HL-60 (cell line): ENCODE data around the gene DEPDC1.
A peak's percentile ranks its signal among the peaks of the same experiment; 100 is the strongest.

Experiments used
- DNase-seq, 2 experiments: peaks; one replicate each; pipeline ENCODE4 v3.0.0-alpha.2; 2010 to 2020; ENCODE audit warnings: low read depth in 1 of 2, low spot score in 1 of 2
- H3K27ac ChIP-seq: fragments of 250-450 bp; sonication (Bioruptor Pico); replicated peaks from 2 replicates; pipeline ENCODE4 v1.5.1; 2020; ENCODE audit warnings: mild to moderate bottlenecking, moderate library complexity
- H3K27me3 ChIP-seq: fragments of 250-450 bp; sonication (Bioruptor Pico); 2 replicates; pipeline ENCODE4 v1.5.1; 2021; ENCODE audit warnings: mild to moderate bottlenecking, moderate library complexity; ENCODE audit not compliant: insufficient read depth, poor library complexity, severe bottlenecking
- H3K4me3 ChIP-seq: replicated peaks from 2 replicates; pipeline ENCODE4 v1.5.1; 2011; ENCODE audit warnings: mild to moderate bottlenecking, control low read depth, low read length; ENCODE audit not compliant: insufficient read depth
- GABPA ChIP-seq: IDR thresholded peaks from 2 replicates; pipeline ENCODE4 v1.6.1; 2012; ENCODE audit warnings: low read depth
- POLR2AphosphoS5 ChIP-seq: IDR thresholded peaks from 2 replicates; pipeline ENCODE4 v1.6.1; 2012; ENCODE audit warnings: low read depth
- SPI1 ChIP-seq: IDR thresholded peaks from 2 replicates; pipeline ENCODE4 v1.6.1; 2012; ENCODE audit warnings: low read depth, mild to moderate bottlenecking, borderline replicate concordance
- long read RNA-seq: library from polyadenylated mRNA; unstranded; transcript quantifications from one replicate; pipeline ENCODE4 v2.0.0, GENCODE V29; 2020
- TF ChIP-seq, protein P1 (sequence below): IDR thresholded peaks from 2 replicates; pipeline ENCODE4 v1.6.1; 2012; ENCODE audit warnings: low read depth; ENCODE audit not compliant: insufficient replicate concordance
- TF ChIP-seq, protein P2 (sequence below): IDR thresholded peaks from one replicate; pipeline ENCODE4 v1.5.1; 2011; ENCODE audit warnings: low read length, control low read depth, inconsistent platforms; ENCODE audit not compliant: insufficient read depth

Gene DEPDC1, protein sequence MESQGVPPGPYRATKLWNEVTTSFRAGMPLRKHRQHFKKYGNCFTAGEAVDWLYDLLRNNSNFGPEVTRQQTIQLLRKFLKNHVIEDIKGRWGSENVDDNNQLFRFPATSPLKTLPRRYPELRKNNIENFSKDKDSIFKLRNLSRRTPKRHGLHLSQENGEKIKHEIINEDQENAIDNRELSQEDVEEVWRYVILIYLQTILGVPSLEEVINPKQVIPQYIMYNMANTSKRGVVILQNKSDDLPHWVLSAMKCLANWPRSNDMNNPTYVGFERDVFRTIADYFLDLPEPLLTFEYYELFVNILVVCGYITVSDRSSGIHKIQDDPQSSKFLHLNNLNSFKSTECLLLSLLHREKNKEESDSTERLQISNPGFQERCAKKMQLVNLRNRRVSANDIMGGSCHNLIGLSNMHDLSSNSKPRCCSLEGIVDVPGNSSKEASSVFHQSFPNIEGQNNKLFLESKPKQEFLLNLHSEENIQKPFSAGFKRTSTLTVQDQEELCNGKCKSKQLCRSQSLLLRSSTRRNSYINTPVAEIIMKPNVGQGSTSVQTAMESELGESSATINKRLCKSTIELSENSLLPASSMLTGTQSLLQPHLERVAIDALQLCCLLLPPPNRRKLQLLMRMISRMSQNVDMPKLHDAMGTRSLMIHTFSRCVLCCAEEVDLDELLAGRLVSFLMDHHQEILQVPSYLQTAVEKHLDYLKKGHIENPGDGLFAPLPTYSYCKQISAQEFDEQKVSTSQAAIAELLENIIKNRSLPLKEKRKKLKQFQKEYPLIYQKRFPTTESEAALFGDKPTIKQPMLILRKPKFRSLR
- long read RNA-seq, full-length matches to known transcripts: 46 of 209 reads
- long read RNA-seq, partial matches to known transcripts: 138 of 209 reads
- long read RNA-seq, other reads (novel, unspliced or antisense): 25 of 209 reads

DNA sequence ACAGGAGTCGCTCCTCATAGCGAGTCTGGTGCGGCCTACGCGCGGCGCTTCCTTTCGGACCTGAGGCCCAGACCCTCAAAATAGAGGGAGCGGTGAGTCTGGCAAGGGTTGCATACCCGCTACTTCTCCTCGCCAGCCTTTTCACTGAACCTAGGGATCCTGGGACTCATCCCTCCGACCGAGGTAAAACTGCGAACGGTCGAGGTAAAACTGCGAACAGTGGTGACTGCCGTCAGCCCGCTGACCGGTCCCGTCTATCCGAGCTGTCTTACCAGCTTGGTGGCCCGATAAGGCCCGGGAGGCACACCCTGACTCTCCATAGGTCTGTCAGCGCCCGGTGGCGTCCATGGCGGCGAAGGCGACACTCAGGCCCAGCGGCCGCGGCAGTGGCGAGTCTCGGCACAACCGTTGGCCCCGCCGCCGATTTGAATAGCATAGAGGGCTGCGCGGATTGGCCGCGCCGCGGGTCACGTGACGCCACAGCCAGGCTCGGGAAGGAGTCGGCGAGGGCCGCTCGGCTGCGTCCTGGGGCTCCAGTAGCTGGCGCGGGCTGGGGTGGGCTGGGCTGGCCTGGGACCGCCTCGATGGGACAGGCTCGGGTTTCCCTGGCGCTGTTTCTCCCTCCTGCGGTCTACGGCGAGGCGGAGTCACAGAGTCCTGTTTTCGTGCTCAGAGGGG lies at the start of gene DEPDC1:
TSS of gene DEPDC1 (minus strand) at position 403 of the 678 bp plus-strand sequence. CDS start at position 320, 83 bp downstream.
- peak; percentile 30 to 94 for DNase-seq
- Histone ChIP-seq H3K27ac (peak within 1 kb of the TSS; percentile 85), H3K27me3 (no peaks in the 10 kb centered on the region), H3K4me3 (peak within 1 kb of the TSS; percentile 65)
- TF ChIP-seq GABPA: no peak
- peak; percentile 71; the same call in 1 of the 2 replicates for TF ChIP-seq POLR2AphosphoS5
- TF ChIP-seq, protein P1, sequence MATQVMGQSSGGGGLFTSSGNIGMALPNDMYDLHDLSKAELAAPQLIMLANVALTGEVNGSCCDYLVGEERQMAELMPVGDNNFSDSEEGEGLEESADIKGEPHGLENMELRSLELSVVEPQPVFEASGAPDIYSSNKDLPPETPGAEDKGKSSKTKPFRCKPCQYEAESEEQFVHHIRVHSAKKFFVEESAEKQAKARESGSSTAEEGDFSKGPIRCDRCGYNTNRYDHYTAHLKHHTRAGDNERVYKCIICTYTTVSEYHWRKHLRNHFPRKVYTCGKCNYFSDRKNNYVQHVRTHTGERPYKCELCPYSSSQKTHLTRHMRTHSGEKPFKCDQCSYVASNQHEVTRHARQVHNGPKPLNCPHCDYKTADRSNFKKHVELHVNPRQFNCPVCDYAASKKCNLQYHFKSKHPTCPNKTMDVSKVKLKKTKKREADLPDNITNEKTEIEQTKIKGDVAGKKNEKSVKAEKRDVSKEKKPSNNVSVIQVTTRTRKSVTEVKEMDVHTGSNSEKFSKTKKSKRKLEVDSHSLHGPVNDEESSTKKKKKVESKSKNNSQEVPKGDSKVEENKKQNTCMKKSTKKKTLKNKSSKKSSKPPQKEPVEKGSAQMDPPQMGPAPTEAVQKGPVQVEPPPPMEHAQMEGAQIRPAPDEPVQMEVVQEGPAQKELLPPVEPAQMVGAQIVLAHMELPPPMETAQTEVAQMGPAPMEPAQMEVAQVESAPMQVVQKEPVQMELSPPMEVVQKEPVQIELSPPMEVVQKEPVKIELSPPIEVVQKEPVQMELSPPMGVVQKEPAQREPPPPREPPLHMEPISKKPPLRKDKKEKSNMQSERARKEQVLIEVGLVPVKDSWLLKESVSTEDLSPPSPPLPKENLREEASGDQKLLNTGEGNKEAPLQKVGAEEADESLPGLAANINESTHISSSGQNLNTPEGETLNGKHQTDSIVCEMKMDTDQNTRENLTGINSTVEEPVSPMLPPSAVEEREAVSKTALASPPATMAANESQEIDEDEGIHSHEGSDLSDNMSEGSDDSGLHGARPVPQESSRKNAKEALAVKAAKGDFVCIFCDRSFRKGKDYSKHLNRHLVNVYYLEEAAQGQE: no peak
- TF ChIP-seq, protein P2, sequence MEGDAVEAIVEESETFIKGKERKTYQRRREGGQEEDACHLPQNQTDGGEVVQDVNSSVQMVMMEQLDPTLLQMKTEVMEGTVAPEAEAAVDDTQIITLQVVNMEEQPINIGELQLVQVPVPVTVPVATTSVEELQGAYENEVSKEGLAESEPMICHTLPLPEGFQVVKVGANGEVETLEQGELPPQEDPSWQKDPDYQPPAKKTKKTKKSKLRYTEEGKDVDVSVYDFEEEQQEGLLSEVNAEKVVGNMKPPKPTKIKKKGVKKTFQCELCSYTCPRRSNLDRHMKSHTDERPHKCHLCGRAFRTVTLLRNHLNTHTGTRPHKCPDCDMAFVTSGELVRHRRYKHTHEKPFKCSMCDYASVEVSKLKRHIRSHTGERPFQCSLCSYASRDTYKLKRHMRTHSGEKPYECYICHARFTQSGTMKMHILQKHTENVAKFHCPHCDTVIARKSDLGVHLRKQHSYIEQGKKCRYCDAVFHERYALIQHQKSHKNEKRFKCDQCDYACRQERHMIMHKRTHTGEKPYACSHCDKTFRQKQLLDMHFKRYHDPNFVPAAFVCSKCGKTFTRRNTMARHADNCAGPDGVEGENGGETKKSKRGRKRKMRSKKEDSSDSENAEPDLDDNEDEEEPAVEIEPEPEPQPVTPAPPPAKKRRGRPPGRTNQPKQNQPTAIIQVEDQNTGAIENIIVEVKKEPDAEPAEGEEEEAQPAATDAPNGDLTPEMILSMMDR: no peak

DNA sequence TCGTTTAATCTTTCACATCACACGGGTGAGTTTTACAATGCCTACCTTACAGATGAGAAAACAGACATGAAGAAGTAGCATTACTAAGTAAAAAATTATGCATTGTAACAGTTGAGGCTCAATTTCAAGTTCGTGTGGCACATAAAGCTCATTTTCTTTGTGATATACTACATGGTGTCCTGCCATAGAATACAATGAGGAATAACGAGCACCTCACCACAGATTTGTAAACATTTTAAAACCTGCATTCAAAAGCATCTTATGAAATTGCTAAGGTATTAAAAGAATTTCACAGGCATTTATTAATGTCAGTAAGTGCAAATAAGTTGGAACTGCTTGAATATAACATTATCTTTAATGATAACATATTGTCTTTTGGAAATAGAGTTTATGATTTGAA lies 47.8 kb upstream of the DEPDC1 start:
- TF ChIP-seq SPI1: no peak
- TF ChIP-seq, protein P1: no peak
- TF ChIP-seq, protein P2: no peak
- no peak for TF ChIP-seq POLR2AphosphoS5
- TF ChIP-seq GABPA: no peak
- H3K4me3 ChIP-seq: no peak overlapping the region
- H3K27ac ChIP-seq: no peak overlapping the region
- H3K27me3 ChIP-seq: no peaks in the 10 kb centered on the region
- DNase-seq: no peak

DNA sequence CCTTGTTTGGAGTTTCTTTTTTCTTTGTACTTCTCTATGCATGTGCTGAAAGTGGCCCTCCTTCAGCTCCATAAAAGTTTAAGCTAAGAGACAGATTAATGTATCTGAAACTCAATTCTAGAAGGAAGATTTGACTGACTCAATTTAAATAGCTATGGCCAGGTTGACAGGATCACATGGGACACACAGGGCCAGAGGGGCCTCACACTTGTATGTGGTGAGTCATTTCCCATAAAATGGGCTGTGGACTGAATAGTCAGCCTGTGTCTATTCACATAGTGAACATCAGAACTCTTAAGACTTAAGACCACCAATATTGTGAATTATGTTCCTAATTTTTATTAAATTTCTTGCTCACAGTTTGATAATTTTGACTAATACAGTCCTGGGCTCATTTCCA lies 45.7 kb upstream of the DEPDC1 start:
- DNase-seq: no peak
- Histone ChIP-seq H3K27ac (no peak overlapping the region), H3K27me3 (no peaks in the 10 kb centered on the region), H3K4me3 (no peak overlapping the region)
- no peak for TF ChIP-seq POLR2AphosphoS5
- TF ChIP-seq, protein P1: no peak
- TF ChIP-seq, protein P2: no peak
- TF ChIP-seq SPI1: no peak
- TF ChIP-seq GABPA: no peak
